B cell (primary cell): Measurements from ENCODE around the gene MTCL1. TPM values are rescaled to one million over a fixed set of nuclear protein-coding genes. Genes with fewer than 3 reads are reported as not detected.

Experiments
- ATAC-seq: fragments of 200-7000 bp; cut with Tn5 transposase; one replicate; pipeline ENCODE4 v1.10.0; 2021; ENCODE audit warnings: low read depth, mild to moderate bottlenecking, moderate number of reproducible peaks, moderate library complexity
- CTCF ChIA-PET: fragments of 350-600 bp; sonication (Branson Sonifier 250); formaldehyde crosslinking; loops from one replicate; lab custom pipeline; 2021; ENCODE audit warnings: antibody characterized with exemption, inconsistent platforms; lab: Charles Lee
- POLR2A ChIA-PET: fragments of 350-600 bp; sonication (Branson Sonifier 250); formaldehyde crosslinking; loops from one replicate; lab custom pipeline; 2021; ENCODE audit warnings: antibody characterized with exemption; lab: Charles Lee
- DNase-seq: peaks from one replicate; pipeline ENCODE4 v3.0.0; 2013
- H2AFZ ChIP-seq: 2 replicates; pipeline ENCODE4 v1.6.1; 2012; ENCODE audit warnings: mild to moderate bottlenecking, low read depth, low read length; ENCODE audit not compliant: insufficient read depth, poor library complexity, severe bottlenecking
- H3K27ac ChIP-seq, 2 donors: 1 replicate in 1 of 2; 2 replicates in 1 of 2; pipeline ENCODE4 v1.5.1; 2012 to 2013; ENCODE audit warnings: low read length in 2 of 2, mild to moderate bottlenecking in 2 of 2, moderate library complexity in 1 of 2
- H3K27me3 ChIP-seq, 4 experiments: fragments of 200-600 bp in 1 of 4; sonication (generic) in 1 of 4; replicated peaks in 1 of 4; 1 replicate in 2 of 4; 2 replicates in 2 of 4; pipeline versions ENCODE4 v1.6.1 to v1.7.0; 2013 to 2016; ENCODE audit warnings: low read length in 3 of 4, mild to moderate bottlenecking in 2 of 4, mixed read lengths in 1 of 4, moderate library complexity in 1 of 4; ENCODE audit not compliant: insufficient read depth in 4 of 4, control insufficient read depth in 3 of 4; ENCODE audit errors: control extremely low read depth in 1 of 4
- H3K36me3 ChIP-seq, 2 experiments: replicated peaks in 1 of 2; 1 replicate in 1 of 2; 2 replicates in 1 of 2; pipeline versions ENCODE4 v1.6.1 to v1.7.1; 2013; ENCODE audit warnings: low read length in 1 of 2; ENCODE audit not compliant: insufficient read depth in 2 of 2, control insufficient read depth in 1 of 2; ENCODE audit errors: control extremely low read depth in 1 of 2, extremely low read depth in 1 of 2
- H3K4me1 ChIP-seq, 2 donors: fragments of 200-600 bp in 1 of 2; sonication (generic) in 1 of 2; 1 replicate in 1 of 2; 2 replicates in 1 of 2; pipeline versions ENCODE4 v1.5.1 to v1.6.1; 2013 to 2017; ENCODE audit warnings: low read length in 2 of 2; ENCODE audit not compliant: control insufficient read depth in 2 of 2, insufficient read depth in 2 of 2
- H3K4me2 ChIP-seq: replicated peaks from 2 replicates; pipeline ENCODE3; 2012; ENCODE audit warnings: mild to moderate bottlenecking, low read depth, low read length; ENCODE audit not compliant: poor library complexity, severe bottlenecking
- H3K4me3 ChIP-seq, 5 experiments: fragments of 200-600 bp in 1 of 5; sonication (generic) in 1 of 5; 1 replicate in 3 of 5; 2 replicates in 2 of 5; pipeline versions ENCODE4 v1.5.1 to v1.7.0; 2011 to 2016; ENCODE audit warnings: low read length in 4 of 5, mild to moderate bottlenecking in 4 of 5, low read depth in 2 of 5, control low read depth in 1 of 5, moderate library complexity in 1 of 5; ENCODE audit not compliant: insufficient read depth in 1 of 5; ENCODE audit errors: control extremely low read depth in 1 of 5, extremely low read depth in 1 of 5
- H3K79me2 ChIP-seq: fragments of 200-600 bp; sonication (generic); one replicate; pipeline ENCODE4 v1.6.0; 2016; ENCODE audit warnings: low read length; ENCODE audit not compliant: control insufficient read depth, insufficient read depth
- H3K9ac ChIP-seq: fragments of 200-600 bp; sonication (generic); 2 replicates; pipeline ENCODE4 v1.6.1; 2017; ENCODE audit warnings: mild to moderate bottlenecking, low read length, moderate library complexity
- H3K9me3 ChIP-seq, 3 donors: one replicate each; pipeline versions ENCODE4 v1.6.1 to v1.7.1; 2013; ENCODE audit warnings: low read length in 2 of 3; ENCODE audit not compliant: control insufficient read depth in 2 of 3, insufficient read depth in 1 of 3; ENCODE audit errors: control extremely low read depth in 1 of 3
- H4K20me1 ChIP-seq: 2 replicates; pipeline ENCODE4 v1.6.0; 2012; ENCODE audit warnings: mild to moderate bottlenecking, low read length; ENCODE audit not compliant: insufficient read depth, control insufficient read depth, poor library complexity, severe bottlenecking
- H3K27ac Mint-ChIP-seq: one replicate; pipeline ENCODE4 v1.8.0; 2021; ENCODE audit warnings: mixed read lengths
- H3K27me3 Mint-ChIP-seq: one replicate; pipeline ENCODE4 v1.8.0; 2021; ENCODE audit warnings: mixed read lengths
- H3K4me1 Mint-ChIP-seq: one replicate; pipeline ENCODE4 v1.8.0; 2021; ENCODE audit warnings: mixed read lengths
- H3K4me3 Mint-ChIP-seq: one replicate; pipeline ENCODE4 v1.8.0; 2021; ENCODE audit warnings: mixed read lengths
- H3K9me3 Mint-ChIP-seq: one replicate; pipeline ENCODE4 v1.8.0; 2022; ENCODE audit warnings: mixed read lengths; ENCODE audit not compliant: insufficient read depth
- EZH2 ChIP-seq: IDR thresholded peaks from 2 replicates; pipeline ENCODE4 v1.6.1; 2012; ENCODE audit warnings: borderline replicate concordance, low read depth, mild to moderate bottlenecking, moderate library complexity, low read length; ENCODE audit not compliant: insufficient read depth, poor library complexity, severe bottlenecking
- WGBS: methylation state at CpG from one replicate; pipeline ENCODE4 v1.1.5; 2013; ENCODE audit warnings: missing lambda C conversion rate; ENCODE audit not compliant: insufficient coverage; 5-methylcytosine and 5-hydroxymethylcytosine counted together
- intact Hi-C: fragments of 100-400 bp; cut with micrococcal nuclease; formaldehyde crosslinking; loops from one replicate; pipeline ENCODE4 v1.10.0; 2022
- polyA plus RNA-seq: library from polyadenylated mRNA; depleted of rRNA; stranded (reverse); fragments of >200 nt; gene quantifications from 2 replicates; pipeline ENCODE4 v1.2.3, GENCODE V29; 2012
- total RNA-seq, 2 donors: library from RNA; stranded (reverse); fragments of 120-200 nt in 1 of 2; gene quantifications; 1 replicate in 1 of 2; 2 replicates in 1 of 2; pipeline versions ENCODE4 v1.2.3 to v1.2.4, GENCODE V29; 2013 to 2022
- TF ChIP-seq, protein P1 (sequence below): fragments of 200-600 bp; IDR thresholded peaks from one replicate; pipeline ENCODE4 v1.8.0; 2022; ENCODE audit warnings: antibody characterized with exemption, mild to moderate bottlenecking

The MTCL1 gene
- total and polyA plus RNA-seq, 2 donors (not counting 1 experiment from before 2014, with no cell fraction given), result 2.7 to 5.8 TPM

DNA sequence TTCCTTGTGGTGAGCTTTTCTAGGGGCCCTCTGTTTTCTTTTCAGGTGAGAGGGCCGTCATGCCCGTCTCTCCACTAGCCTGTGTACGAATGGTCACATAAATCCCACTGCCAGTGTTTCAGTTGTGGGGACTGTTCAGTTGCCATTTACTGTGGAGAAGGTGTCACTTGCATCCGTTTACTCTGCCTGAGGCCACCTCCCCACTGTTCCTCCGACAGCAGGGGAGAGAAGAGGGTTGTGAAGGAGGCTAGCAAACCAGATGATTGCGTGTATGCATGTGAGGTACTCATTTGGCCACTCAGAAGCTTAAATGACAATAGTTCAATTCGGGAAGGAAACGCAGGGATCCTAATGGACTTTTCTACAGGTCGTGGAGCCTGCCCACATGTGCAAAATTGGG lies 3.3 kb downstream of the MTCL1 start:
- H3K4me3 Mint-ChIP-seq, result no peak overlapping the region
- no peak overlapping the region for H3K27ac Mint-ChIP-seq
- no peaks in the 10 kb centered on the region for H3K36me3 ChIP-seq

More for the DNA sequence above, 3.3 kb downstream of the MTCL1 start:
- H3K9me3 ChIP-seq, result no peaks in the 10 kb centered on the region
- intact Hi-C loops, result loop anchor here (5.0 to 10.0 kb wide), 2 partner anchors 906 to 1204 kb away; partner anchors contain the start of genes PPP4R1 and VAPA
- H3K9ac ChIP-seq, result no peak overlapping the region
- DNase-seq (no peak), ATAC-seq (no peak)
- Mint-ChIP-seq H3K9me3 (no peaks in the 10 kb centered on the region), H3K4me1 (peaks cover 24% of the 10 kb centered on the region), H3K27me3 (peaks cover 21% of the 10 kb centered on the region)
- TF ChIP-seq, protein P1, sequence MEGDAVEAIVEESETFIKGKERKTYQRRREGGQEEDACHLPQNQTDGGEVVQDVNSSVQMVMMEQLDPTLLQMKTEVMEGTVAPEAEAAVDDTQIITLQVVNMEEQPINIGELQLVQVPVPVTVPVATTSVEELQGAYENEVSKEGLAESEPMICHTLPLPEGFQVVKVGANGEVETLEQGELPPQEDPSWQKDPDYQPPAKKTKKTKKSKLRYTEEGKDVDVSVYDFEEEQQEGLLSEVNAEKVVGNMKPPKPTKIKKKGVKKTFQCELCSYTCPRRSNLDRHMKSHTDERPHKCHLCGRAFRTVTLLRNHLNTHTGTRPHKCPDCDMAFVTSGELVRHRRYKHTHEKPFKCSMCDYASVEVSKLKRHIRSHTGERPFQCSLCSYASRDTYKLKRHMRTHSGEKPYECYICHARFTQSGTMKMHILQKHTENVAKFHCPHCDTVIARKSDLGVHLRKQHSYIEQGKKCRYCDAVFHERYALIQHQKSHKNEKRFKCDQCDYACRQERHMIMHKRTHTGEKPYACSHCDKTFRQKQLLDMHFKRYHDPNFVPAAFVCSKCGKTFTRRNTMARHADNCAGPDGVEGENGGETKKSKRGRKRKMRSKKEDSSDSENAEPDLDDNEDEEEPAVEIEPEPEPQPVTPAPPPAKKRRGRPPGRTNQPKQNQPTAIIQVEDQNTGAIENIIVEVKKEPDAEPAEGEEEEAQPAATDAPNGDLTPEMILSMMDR, result no peak
- no peak for TF ChIP-seq EZH2
- H3K79me2 ChIP-seq, result peaks cover 8% of the 10 kb centered on the region
- CTCF ChIA-PET, result interaction anchor here (2.9 to 3.3 kb wide), 2 partner anchors 12 to 279 kb away, joined by 16 to 19 read pairs; no protein-coding TSS in a partner anchor
- H3K27me3 ChIP-seq, result peaks cover 0 to 21% (median 11%) of the 10 kb centered on the region in 4 experiments
- 88% methylated on average over 9 of the region's 9 CpGs for WGBS
- H3K4me3 ChIP-seq, result no peak overlapping the region
- H3K4me2 ChIP-seq, result no peak overlapping the region
- peaks cover 17 to 21% of the 10 kb centered on the region in 2 donors for H3K4me1 ChIP-seq
- POLR2A ChIA-PET, result interaction anchor here (0.7 kb wide), 1 partner anchor 885 kb away, joined by 3 read pairs; no protein-coding TSS in a partner anchor
- no peak overlapping the region for H2AFZ ChIP-seq
- no peak overlapping the region for H3K27ac ChIP-seq
- H4K20me1 ChIP-seq, result no peaks in the 10 kb centered on the region
